Gastrocnemius medialis (tissue), 4 donors: ENCODE data around the gene HES7.

Experiments used
- POLR2A ChIP-seq, 2 donors: fragments of 450-650 bp; IDR thresholded peaks; one replicate each; pipeline ENCODE4 v1.6.1; 2017; ENCODE audit warnings: antibody characterized with exemption in 2 of 2, mild to moderate bottlenecking in 2 of 2, moderate library complexity in 2 of 2
- TF ChIP-seq, protein P1 (sequence below), 5 experiments: fragments of 450-650 bp in 3 of 5; fragments of 200-600 bp in 2 of 5; sonication (generic) in 2 of 5; IDR thresholded peaks in 4 of 5; conservative IDR thresholded peaks in 1 of 5; 1 replicate in 4 of 5; 2 replicates in 1 of 5; pipeline ENCODE4 v1.5.1; 2016 to 2019; ENCODE audit warnings: antibody characterized with exemption in 5 of 5, mild to moderate bottlenecking in 3 of 5, moderate library complexity in 3 of 5

DNA sequence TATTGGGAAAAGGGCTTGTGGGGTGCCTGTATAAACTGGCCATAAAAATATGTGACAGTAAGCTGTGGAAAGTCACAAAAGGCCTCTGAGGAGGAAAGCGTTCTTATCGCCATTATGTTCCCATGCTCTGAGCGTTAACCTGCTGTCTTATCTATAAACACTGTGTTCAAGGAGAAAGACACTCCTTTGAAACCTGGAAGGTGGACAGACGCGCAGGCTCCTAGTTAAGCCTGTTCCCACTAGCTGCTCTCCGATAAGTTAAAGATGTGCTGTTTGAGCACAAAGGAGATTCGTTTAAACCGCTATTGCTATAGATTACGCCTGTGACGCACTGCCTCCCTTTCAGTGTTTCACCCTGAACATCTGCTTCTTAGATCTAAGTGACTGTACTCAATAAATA is 41.6 kb downstream of the HES7 start:
- no peak for TF ChIP-seq POLR2A (IDR thresholded peaks at IDR 0.05)
- TF ChIP-seq, protein P1, sequence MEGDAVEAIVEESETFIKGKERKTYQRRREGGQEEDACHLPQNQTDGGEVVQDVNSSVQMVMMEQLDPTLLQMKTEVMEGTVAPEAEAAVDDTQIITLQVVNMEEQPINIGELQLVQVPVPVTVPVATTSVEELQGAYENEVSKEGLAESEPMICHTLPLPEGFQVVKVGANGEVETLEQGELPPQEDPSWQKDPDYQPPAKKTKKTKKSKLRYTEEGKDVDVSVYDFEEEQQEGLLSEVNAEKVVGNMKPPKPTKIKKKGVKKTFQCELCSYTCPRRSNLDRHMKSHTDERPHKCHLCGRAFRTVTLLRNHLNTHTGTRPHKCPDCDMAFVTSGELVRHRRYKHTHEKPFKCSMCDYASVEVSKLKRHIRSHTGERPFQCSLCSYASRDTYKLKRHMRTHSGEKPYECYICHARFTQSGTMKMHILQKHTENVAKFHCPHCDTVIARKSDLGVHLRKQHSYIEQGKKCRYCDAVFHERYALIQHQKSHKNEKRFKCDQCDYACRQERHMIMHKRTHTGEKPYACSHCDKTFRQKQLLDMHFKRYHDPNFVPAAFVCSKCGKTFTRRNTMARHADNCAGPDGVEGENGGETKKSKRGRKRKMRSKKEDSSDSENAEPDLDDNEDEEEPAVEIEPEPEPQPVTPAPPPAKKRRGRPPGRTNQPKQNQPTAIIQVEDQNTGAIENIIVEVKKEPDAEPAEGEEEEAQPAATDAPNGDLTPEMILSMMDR (IDR thresholded peaks at IDR 0.05 in 4 of 5, conservative IDR thresholded peaks at IDR 0.05 in 1 of 5) = no peak
